ENCODE data around the gene FSD1.

Gene FSD1

DNA sequence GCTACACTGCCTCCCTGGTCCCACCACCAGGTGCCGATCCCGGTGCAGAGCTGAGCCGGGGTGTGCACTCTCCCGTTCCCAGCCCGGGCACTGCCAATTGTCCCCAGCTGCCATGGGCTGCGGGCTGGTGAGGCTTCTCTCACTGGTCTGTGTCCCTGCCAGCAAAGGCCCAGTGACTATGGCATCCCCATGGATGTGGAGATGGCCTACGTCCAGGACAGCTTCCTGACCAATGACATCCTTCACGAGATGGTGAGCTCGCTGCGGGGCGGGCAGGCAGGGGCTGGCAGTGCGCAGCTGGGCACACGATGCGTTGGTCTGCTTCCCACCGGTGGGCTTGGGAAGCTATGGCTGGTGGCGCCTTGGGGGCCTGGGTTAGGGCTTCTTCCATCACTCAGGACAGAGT, 53.5 kb downstream of the FSD1 start:
- TF ChIP-seq FOXP2 (optimal IDR thresholded peaks at IDR 0.05; ENCODE audit: borderline replicate concordance, extremely low read depth, extremely low read length, insufficient read depth) (no peak), POLR2AphosphoS5 (IDR thresholded peaks at IDR 0.05; ENCODE audit: low read depth, low read length) (no peak), TAF1 (IDR thresholded peaks at IDR 0.05; ENCODE audit: borderline replicate concordance, insufficient read depth, low read length) (no peak), SIN3A (IDR thresholded peaks at IDR 0.05; ENCODE audit: borderline replicate concordance, insufficient read depth, low read length) (no peak)
- TF ChIP-seq, protein P1, sequence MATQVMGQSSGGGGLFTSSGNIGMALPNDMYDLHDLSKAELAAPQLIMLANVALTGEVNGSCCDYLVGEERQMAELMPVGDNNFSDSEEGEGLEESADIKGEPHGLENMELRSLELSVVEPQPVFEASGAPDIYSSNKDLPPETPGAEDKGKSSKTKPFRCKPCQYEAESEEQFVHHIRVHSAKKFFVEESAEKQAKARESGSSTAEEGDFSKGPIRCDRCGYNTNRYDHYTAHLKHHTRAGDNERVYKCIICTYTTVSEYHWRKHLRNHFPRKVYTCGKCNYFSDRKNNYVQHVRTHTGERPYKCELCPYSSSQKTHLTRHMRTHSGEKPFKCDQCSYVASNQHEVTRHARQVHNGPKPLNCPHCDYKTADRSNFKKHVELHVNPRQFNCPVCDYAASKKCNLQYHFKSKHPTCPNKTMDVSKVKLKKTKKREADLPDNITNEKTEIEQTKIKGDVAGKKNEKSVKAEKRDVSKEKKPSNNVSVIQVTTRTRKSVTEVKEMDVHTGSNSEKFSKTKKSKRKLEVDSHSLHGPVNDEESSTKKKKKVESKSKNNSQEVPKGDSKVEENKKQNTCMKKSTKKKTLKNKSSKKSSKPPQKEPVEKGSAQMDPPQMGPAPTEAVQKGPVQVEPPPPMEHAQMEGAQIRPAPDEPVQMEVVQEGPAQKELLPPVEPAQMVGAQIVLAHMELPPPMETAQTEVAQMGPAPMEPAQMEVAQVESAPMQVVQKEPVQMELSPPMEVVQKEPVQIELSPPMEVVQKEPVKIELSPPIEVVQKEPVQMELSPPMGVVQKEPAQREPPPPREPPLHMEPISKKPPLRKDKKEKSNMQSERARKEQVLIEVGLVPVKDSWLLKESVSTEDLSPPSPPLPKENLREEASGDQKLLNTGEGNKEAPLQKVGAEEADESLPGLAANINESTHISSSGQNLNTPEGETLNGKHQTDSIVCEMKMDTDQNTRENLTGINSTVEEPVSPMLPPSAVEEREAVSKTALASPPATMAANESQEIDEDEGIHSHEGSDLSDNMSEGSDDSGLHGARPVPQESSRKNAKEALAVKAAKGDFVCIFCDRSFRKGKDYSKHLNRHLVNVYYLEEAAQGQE (IDR thresholded peaks at IDR 0.05; ENCODE audit: insufficient read depth in 1 of 2, low read depth in 2 of 2, low read length in 2 of 2): no peak

DNA sequence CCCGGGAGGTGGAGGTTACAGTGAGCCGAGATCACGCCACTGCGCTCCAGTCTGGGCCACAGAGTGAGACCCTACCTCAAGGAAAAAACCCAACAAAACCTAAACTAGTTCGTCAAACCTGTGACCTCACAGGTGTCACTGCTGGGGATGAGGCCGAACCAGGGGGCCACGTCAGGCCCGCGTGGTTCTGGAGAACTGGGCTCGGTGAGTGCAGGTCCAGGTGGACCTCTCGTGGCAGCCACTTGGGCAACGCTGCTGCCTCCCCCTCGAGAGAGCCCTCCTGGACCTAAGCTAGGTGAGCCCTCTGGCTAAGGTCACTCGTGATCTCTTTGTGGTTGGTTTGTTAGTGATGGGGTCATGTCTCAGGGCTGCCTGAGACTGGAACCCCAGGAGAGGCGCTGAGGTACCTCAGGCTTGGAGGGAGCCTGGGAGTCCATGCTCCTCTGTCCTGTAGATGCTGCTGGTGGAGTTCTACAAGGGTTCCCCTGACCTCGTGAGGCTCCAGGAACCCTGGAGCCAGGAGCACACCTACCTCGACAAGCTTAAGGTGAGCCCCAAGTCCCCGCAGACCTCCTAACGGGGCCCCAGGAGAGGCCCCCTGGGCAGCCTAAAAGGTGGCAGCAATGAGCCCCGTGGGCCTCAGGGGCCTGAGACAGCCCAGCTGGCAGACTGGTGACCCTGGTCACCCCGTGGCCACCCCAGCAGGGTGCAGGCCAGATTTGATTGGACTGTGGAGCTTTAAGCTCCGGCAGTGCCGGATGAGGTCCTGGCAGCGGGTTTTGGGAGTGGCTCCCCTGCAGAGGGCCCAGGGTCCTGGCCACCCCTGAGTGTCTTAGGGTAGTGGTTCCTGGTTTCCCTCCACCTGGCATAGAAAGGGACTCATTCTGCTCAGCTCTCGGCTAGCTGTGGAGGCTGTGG, 54.6 kb downstream of the FSD1 start:
- TF ChIP-seq SIN3A (IDR thresholded peaks at IDR 0.05; ENCODE audit: borderline replicate concordance, insufficient read depth, low read length) (no peak), POLR2AphosphoS5 (IDR thresholded peaks at IDR 0.05; ENCODE audit: low read depth, low read length) (no peak; the same call in none of the 2 replicates)
- TF ChIP-seq, protein P1 (IDR thresholded peaks at IDR 0.05; ENCODE audit: insufficient read depth in 1 of 2, low read depth in 2 of 2, low read length in 2 of 2): no peak

DNA sequence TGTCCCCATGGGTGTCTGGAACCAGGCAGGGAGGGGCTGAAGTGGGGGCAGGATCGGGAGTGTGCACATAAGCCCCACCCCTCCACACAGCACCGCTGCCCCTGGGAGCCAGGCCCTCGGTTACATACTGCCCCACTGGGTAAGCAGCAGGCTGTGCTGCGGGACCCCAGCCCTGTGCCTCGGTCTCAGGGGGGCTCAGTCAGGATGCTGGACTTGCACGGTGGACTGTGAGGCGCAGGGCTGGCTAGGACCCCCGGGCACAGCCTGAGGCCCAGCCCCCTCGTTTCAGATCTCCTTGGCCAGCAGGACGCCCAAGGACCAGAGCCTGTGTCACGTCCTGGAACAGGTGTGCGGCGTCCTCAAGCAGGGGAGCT, 55.2 kb downstream of the FSD1 start:
- TF ChIP-seq FOXP2 (optimal IDR thresholded peaks at IDR 0.05; ENCODE audit: borderline replicate concordance, extremely low read depth, extremely low read length, insufficient read depth) (no peak), TAF1 (IDR thresholded peaks at IDR 0.05; ENCODE audit: borderline replicate concordance, insufficient read depth, low read length) (no peak), POLR2AphosphoS5 (IDR thresholded peaks at IDR 0.05; ENCODE audit: low read depth, low read length) (no peak), SIN3A (IDR thresholded peaks at IDR 0.05; ENCODE audit: borderline replicate concordance, insufficient read depth, low read length) (no peak)
- TF ChIP-seq, protein P1 (IDR thresholded peaks at IDR 0.05; ENCODE audit: insufficient read depth in 1 of 2, low read depth in 2 of 2, low read length in 2 of 2): no peak

DNA sequence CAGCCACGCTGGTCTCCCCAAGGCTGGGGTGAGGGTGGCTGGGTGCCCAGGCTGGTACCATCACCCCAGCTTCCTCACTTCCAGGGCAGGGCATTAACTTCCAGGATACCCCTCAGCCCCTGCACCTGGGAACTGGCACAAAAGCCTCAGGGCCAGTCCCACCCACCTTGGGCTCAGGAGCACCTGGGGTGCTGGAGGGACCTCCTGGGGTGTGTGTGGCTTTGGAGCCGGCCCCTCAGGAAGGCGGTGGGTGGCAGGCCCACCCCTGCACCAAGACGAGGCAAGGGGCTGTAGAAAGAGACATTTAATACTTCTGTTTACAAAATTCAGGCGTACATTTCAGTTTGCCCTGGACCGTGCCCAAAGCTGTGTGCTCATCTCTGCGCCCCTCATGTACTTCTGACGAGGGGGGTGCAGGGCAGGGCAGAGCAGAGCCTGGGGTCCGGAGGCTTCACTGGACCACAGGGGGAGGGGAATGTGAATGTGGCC, 55.7 kb downstream of the FSD1 start:
- TF ChIP-seq, protein P1 (IDR thresholded peaks at IDR 0.05; ENCODE audit: insufficient read depth in 1 of 2, low read depth in 2 of 2, low read length in 2 of 2): no peak
- no peak for TF ChIP-seq SIN3A (IDR thresholded peaks at IDR 0.05; ENCODE audit: borderline replicate concordance, insufficient read depth, low read length)
- no peak for TF ChIP-seq POLR2AphosphoS5 (IDR thresholded peaks at IDR 0.05; ENCODE audit: low read depth, low read length)
- TF ChIP-seq TAF1 (IDR thresholded peaks at IDR 0.05; ENCODE audit: borderline replicate concordance, insufficient read depth, low read length): no peak
- TF ChIP-seq FOXP2 (optimal IDR thresholded peaks at IDR 0.05; ENCODE audit: borderline replicate concordance, extremely low read depth, extremely low read length, insufficient read depth): no peak

Measured in PFSK-1 (cell line).